HG02938 (cell line): ENCODE results near the gene FRG1.
"Not testable (repeated sequence)": the region's sequence is repeated elsewhere in the genome, so short reads cannot be mapped to it uniquely, and the experiment has no call there.

Source experiments
- ATAC-seq: cut with Tn5 transposase; IDR thresholded peaks from one replicate; pipeline ENCODE4 v1.9.1; 2021; ENCODE audit warnings: mild to moderate bottlenecking, moderate library complexity; ENCODE audit not compliant: unreplicated experiment

FRG1 gene

GRCh38 chr4:189940178-189941004 is at the start of gene FRG1:
TSS of gene FRG1 (plus strand) at chr4:189940872. CDS start at chr4:189941010, 138 bp downstream.
- ATAC-seq, result peak; percentile 99

GRCh38 chr4:189897667-189898066 is 43.0 kb upstream of the FRG1 start:
- no peak for ATAC-seq

GRCh38 chr4:189899481-189900015 is 41.1 kb upstream of the FRG1 start:
- not testable (repeated sequence) for ATAC-seq

DNA sequence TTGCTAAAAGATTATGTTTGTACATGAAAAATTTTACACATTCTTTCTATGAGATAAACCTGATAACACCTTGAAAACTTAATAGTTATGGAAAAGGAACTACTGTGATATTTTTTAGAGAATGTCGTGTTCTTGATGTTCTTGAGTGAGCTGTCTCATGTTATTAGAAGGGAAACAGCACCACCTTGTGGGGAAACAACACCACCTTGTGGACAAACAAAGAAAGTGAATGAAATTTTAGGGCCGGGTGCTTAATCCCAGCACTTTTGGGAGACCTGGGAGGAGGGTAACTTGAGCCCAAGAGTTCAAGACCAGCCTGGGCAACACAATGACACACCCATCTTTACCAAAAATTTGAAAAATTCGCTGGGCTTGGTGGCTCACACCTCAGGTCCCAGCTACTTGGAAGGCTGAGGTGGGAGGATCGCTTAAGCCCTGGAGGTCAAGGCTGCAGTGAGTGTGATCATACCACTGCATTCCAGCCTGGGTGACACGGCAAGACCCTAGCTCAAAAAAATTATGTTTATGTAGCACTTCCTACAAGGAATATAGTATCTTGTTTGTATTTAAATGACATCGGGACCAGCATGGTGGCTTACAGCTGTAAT is 36.1 kb upstream of the FRG1 start:
- peak; percentile 82 for ATAC-seq

- ATAC-seq, result no peak
Measured at GRCh38 chr4:189912170-189912569, 28.5 kb upstream of the FRG1 start.

GRCh38 chr4:189917161-189917891 is 23.3 kb upstream of the FRG1 start:
- no peak for ATAC-seq

DNA sequence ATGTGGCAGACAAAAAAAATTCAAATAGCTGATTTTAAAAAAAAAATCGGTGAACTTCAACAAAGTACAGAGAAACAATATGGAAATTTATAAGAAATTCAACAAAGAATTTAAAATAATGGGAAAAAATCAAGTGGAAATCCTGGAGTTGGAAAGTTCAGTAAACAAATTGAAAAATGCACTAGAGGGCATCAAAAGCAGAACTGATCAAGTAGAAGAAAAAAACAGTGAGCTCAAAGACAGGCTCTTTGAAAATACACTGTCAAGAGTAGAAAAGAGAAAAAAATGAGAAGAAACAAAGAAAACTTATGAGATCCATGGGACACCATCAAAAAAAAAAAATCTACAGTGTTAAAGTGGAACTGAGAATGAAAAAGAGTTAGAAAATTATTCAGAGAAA is 19.6 kb upstream of the FRG1 start:
- no peak for ATAC-seq

- not testable (repeated sequence) for ATAC-seq
Measured at GRCh38 chr4:189926742-189927141, 13.9 kb upstream of the FRG1 start.

GRCh38 chr4:189941005-189941450 is 356 bp downstream of the FRG1 start:
- peak; percentile 45 for ATAC-seq

DNA sequence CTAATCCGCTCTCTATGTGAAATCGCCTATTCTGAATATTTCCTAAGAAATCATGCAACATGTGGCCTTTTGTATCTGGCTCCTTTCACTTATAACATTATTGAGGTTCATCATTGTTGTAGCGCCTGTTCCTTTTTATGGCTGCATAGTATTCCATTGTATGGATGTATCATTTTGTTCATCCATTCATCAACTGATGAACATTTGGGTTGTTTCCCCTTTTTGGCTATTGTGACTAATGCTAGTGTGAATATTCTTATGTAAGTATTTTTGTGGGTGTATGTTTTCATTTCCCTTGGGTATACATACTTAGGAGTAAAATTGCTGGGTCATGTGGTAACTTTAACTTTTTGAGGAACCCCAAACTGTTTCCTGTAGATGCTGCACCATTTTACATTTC is 1.7 kb downstream of the FRG1 start:
- not testable (repeated sequence) for ATAC-seq

DNA sequence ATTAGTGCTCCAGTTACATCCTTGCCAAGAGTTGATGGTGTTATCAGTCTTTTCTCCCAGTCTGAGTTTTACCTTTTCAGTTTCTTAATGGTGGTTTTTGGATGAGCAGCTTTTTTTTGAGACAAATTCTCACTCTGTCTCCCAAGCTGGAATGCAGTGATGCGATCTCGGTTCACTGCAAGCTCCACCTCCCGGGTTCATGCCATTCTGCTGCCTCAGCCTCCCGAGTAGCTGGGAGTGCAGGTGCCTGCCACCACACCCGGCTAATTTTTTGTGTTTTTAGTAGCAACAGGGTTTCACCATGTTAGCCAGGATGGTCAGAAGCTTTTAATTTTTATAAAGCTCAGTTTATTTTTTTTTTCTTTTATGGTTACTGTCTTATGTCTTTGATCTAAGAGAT is 3.4 kb downstream of the FRG1 start:
- not testable (repeated sequence) for ATAC-seq

DNA sequence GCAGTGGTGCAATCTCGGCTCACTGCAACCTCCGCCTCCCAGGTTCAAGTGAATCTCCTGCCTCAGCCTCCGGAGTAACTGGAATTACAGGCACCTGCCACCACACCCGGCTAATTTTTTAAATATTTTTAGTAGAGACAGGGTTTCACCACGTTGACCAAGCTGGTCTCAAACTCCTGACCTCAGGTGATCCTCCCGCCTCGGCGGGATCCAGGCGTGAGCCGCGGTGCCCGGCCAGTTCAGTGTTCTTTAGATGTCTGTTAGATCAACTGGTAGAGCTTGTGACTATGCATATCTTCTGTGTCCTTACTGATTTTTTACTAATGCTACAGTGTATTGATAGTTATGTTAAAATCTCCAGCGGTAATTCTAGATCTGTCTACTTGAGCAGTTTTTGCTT is 6.2 kb downstream of the FRG1 start:
- ATAC-seq, result not testable (repeated sequence)

DNA sequence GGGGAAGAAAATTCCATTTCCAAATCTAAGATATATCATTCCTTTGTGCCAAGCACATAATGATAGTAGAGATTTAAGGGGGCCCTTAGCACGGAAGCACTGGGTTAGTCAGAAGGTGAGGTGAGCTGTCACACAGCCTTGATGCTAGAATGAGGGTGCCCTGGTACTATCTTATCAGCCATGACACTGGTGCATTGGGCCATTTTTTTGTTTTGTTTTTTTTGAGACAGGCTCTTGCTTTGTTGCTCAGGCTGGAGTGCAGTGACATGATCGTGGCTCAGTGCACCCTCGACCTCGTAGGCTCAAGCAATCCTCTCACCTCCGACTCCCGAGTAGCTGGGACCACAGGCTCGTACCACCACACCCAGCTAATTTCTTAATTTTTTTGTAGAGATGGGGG is 7.8 kb downstream of the FRG1 start:
- not testable (repeated sequence) for ATAC-seq

DNA sequence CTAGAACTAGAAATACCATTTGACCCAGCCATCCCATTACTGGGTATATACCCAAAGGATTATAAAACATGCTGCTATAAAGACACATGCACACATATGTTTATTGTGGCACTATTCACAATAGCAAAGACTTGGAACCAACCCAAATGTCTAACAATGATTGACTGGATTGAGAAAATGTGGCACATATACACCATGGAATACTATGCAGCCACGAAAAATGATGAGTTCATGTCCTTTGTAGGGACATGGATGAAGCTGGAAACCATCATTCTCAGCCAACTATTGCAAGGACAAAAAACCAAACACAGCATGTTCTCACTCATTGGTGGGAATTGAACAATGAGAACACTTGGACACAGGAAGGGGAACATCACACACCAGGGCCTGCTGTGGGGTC is 28.6 kb downstream of the FRG1 start:
- ATAC-seq, result not testable (repeated sequence)

DNA sequence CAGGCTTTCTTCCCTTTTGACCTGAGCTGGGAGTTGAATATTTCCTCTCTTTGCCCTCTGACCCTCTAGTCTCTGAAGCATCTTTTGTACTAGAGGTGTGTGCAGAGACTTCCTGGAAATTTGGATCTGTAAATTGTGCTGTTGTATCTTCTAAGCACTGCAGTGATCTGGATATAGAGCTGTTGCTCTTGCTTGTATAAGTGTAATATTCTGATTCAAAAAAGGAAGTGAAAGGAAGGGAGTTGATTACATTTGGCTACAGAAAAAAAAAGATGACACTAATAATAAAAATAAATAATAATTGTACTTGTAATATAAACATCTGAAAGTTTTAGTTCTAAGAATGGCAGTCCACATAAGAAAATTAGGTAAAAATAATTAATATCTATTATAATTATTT is 33.0 kb downstream of the FRG1 start:
- no peak for ATAC-seq

DNA sequence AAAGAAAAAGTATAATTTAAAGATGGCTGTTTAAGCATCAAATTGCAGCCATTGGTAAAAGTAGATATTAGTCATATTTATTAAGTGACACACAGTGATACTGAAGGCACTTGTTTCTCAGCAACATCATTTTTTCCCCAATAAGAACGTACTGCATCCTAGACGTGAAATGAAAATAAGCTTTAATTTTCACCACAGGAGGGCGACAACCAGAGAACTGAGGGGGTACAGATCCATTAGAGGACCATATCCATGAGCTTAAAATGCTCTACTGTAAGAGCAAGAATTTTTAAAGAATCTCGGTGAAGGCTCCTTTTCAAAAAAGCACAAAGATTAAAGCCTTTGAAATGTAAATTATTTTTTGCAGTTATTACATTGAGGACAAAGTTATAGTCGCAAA is 33.4 kb downstream of the FRG1 start:
- no peak for ATAC-seq

GRCh38 chr4:189979196-189980047 is 38.8 kb downstream of the FRG1 start:
- no peak for ATAC-seq

GRCh38 chr4:189980292-189980691 is 39.6 kb downstream of the FRG1 start:
- not testable (repeated sequence) for ATAC-seq

DNA sequence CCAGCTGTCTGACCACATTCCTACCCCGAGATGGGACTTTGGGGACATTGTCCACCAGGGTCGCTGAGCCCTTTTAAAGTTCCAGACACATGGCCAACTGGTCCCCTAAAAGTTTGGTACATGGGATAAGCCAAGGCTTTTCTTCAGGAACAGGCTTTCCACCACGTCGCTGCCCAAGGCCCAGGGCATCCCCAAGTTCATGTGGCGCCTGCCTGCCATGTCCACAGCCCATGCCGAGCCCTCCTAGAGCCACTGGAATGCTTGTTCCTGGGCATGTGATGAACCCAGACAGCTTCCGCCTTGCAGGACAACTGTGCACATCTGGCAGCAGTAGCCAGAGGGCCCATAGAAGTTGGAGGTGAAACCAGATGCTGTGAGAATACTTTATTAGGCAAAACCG is 41.3 kb downstream of the FRG1 start:
- ATAC-seq, result no peak

- not testable (repeated sequence) for ATAC-seq
Measured at GRCh38 chr4:189983916-189984526, 43.3 kb downstream of the FRG1 start.
